Measurements from ENCODE around the gene HNRNPA3. TPM values are rescaled to one million over a fixed set of nuclear protein-coding genes. Genes with fewer than 3 reads are reported as not detected.

The HNRNPA3 gene
- total RNA-seq, 1 experiment from 2014 or later = 328 TPM

- RAD21 ChIA-PET (ENCODE audit: low non-redundant PET in 1 of 2, low total read pairs in 2 of 2, uncharacterized antibody in 2 of 2, unreplicated experiment in 2 of 2) = no interaction called here
- POLR2A ChIA-PET = no interaction called here
- Histone ChIP-seq H3K4me1 (ENCODE audit: control insufficient read depth in 1 of 2, insufficient read depth in 2 of 2, low read length in 2 of 2) (peaks cover 17 to 20% of the 10 kb centered on the region in 2 experiments; a peak in 3 of 4 replicates), H3K9me2 (ENCODE audit: insufficient read depth) (no peaks in the 10 kb centered on the region), H3K9ac (ENCODE audit: low read length) (no peak overlapping the region), H3K27ac (ENCODE audit: low read depth, low read length) (no peak overlapping the region), H3K4me2 (ENCODE audit: low read length) (no peak overlapping the region), H3K36me3 (ENCODE audit: control insufficient read depth in 1 of 2, insufficient read depth in 2 of 2, low read length in 2 of 2) (no peaks in the 10 kb centered on the region), H2AFZ (ENCODE audit: low read depth, low read length, poor library complexity, severe bottlenecking) (no peak overlapping the region), H4K20me1 (ENCODE audit: insufficient read depth) (no peaks in the 10 kb centered on the region), H3K79me2 (ENCODE audit: insufficient read depth, low read length) (no peaks in the 10 kb centered on the region), H3K4me3 (replicated peaks in 1 of 2; ENCODE audit: low read depth in 1 of 2, low read length in 2 of 2) (no peak overlapping the region), H3K9me3 (ENCODE audit: control insufficient read depth in 1 of 2, insufficient read depth in 1 of 2, low read depth in 1 of 2, low read length in 2 of 2) (no peaks in the 10 kb centered on the region), H3K27me3 (ENCODE audit: insufficient read depth, low read length) (no peaks in the 10 kb centered on the region)
- TF ChIP-seq CBX3 (IDR thresholded peaks at IDR 0.05; ENCODE audit: low read depth) (no peak), EGR1 (IDR thresholded peaks at IDR 0.05; ENCODE audit: low read depth) (no peak), ZFX (IDR thresholded peaks at IDR 0.05) (no peak), SRF (IDR thresholded peaks at IDR 0.05; ENCODE audit: low read depth) (no peak), MAX (IDR thresholded peaks at IDR 0.05) (no peak), CEBPB (IDR thresholded peaks at IDR 0.05; ENCODE audit: low read depth) (no peak), POLR2AphosphoS5 (IDR thresholded peaks at IDR 0.05; ENCODE audit: low read depth, low read length) (no peak), FOSL1 (IDR thresholded peaks at IDR 0.05; ENCODE audit: low read depth) (no peak), EZH2 (IDR thresholded peaks at IDR 0.05) (no peak), ZNF274 (IDR thresholded peaks at IDR 0.05; ENCODE audit: low read depth, low read length) (no peak), JUND (IDR thresholded peaks at IDR 0.05) (no peak), YY1 (IDR thresholded peaks at IDR 0.05; ENCODE audit: extremely low read depth, insufficient replicate concordance, low read depth, low read length) (no peak), CTCF (IDR thresholded peaks at IDR 0.05 in 2 of 3, conservative IDR thresholded peaks at IDR 0.05 in 1 of 3; ENCODE audit: borderline replicate concordance in 1 of 3, insufficient read depth in 1 of 3, low read depth in 2 of 3, low read length in 2 of 3) (no peak)
- DNase-seq (ENCODE audit: low read depth, low spot score) (no peak), ATAC-seq (no peak)
- intact Hi-C loops (cut with micrococcal nuclease) = no loop called here
- CTCF ChIA-PET = no interaction called here
- BruUV-seq (replicated peaks) = no TSS peak
These were observed 21.7 kb upstream of the HNRNPA3 start for GRCh38 chr2:177190941-177191340.
